NCI-H524 (cell line): Measurements from ENCODE around the gene KSR2.

Experiments used
- DNase-seq, 2 experiments: peaks; one replicate each; lab custom pipeline; 2025; lab: John Stamatoyannopoulos, UW

Gene KSR2

GRCh38 chr12:117404203-117404853 lies 564.5 kb downstream of the KSR2 start:
- DNase-seq: peak; percentile 29 to 58

GRCh38 chr12:117403586-117404139 lies 565.1 kb downstream of the KSR2 start:
- no peak for DNase-seq
